SK-N-SH (cell line): ENCODE data around the gene CDH23. TPM values are rescaled to one million over a fixed set of nuclear protein-coding genes. Genes with fewer than 3 reads are reported as not detected.

ENCODE experiments used
- CTCF ChIA-PET: fragments of 300-600, 350-600 bp; formaldehyde crosslinking; extraction: SDS; loops from one replicate; lab custom pipeline; 2021; lab: Yijun Ruan, JAX
- POLR2A ChIA-PET: fragments of 350-600 bp; sonication (Branson Sonifier 250); formaldehyde crosslinking; extraction: SDS; loops from one replicate; lab custom pipeline; 2020; ENCODE audit warnings: antibody characterized with exemption, inconsistent platforms; lab: Yijun Ruan, JAX
- DNase-seq: peaks from one replicate; pipeline ENCODE4 v3.0.0; 2012
- H2AFZ ChIP-seq: fragments of 200-600 bp; sonication (generic); 2 replicates; pipeline ENCODE4 v1.8.1; 2016; ENCODE audit warnings: antibody characterized with exemption, mild to moderate bottlenecking, low read depth
- H3F3A ChIP-seq: fragments of 200-600 bp; sonication (generic); replicated peaks from 2 replicates; pipeline ENCODE3; 2016; ENCODE audit warnings: antibody characterized with exemption, mild to moderate bottlenecking; ENCODE audit not compliant: insufficient read depth
- H3K27ac ChIP-seq, 2 experiments: fragments of 200-500 bp in 1 of 2; fragments of 200-600 bp in 1 of 2; sonication (Bioruptor generic) in 1 of 2; sonication (generic), shearing (Covaris generic) in 1 of 2; 2 replicates each; pipeline versions ENCODE4 v1.5.1 to v1.6.1; 2014 to 2016; ENCODE audit warnings: low read depth in 2 of 2, inconsistent platforms in 1 of 2, low read length in 1 of 2, mild to moderate bottlenecking in 1 of 2, mixed read lengths in 1 of 2
- H3K27me3 ChIP-seq: fragments of 200-600 bp; sonication (generic), shearing (Covaris generic); 2 replicates; pipeline ENCODE4 v1.6.1; 2016; ENCODE audit warnings: mixed run types; ENCODE audit not compliant: insufficient read depth
- H3K36me3 ChIP-seq, 2 experiments: fragments of 200-500 bp in 1 of 2; fragments of 200-600 bp in 1 of 2; sonication (Bioruptor generic) in 1 of 2; sonication (generic) in 1 of 2; replicated peaks in 1 of 2; 2 replicates each; pipeline versions ENCODE3 to v1.5.1; 2014 to 2016; ENCODE audit warnings: low read length in 1 of 2, mild to moderate bottlenecking in 1 of 2; ENCODE audit not compliant: insufficient read depth in 2 of 2, control insufficient read depth in 1 of 2
- H3K4me1 ChIP-seq, 2 experiments: fragments of 200-500 bp in 1 of 2; fragments of 200-600 bp in 1 of 2; sonication (Bioruptor generic) in 1 of 2; sonication (generic), shearing (Covaris generic) in 1 of 2; 2 replicates each; pipeline versions ENCODE4 v1.5.1 to v1.6.1; 2014 to 2016; ENCODE audit warnings: low read depth in 1 of 2, low read length in 1 of 2, mixed run types in 1 of 2; ENCODE audit not compliant: insufficient read depth in 2 of 2, control insufficient read depth in 1 of 2
- H3K4me2 ChIP-seq: fragments of 200-600 bp; sonication (generic), shearing (Covaris generic); 2 replicates; pipeline ENCODE4 v1.6.1; 2017; ENCODE audit warnings: mixed run types
- H3K4me3 ChIP-seq, 2 experiments: fragments of 200-500 bp in 1 of 2; fragments of 200-600 bp in 1 of 2; sonication (Bioruptor generic) in 1 of 2; sonication (generic), shearing (Covaris generic) in 1 of 2; 2 replicates each; pipeline versions ENCODE4 v1.5.1 to v1.8.1; 2014 to 2016; ENCODE audit warnings: low read depth in 2 of 2, inconsistent platforms in 1 of 2, low read length in 1 of 2, mild to moderate bottlenecking in 1 of 2, mixed read lengths in 1 of 2, moderate library complexity in 1 of 2
- H3K79me2 ChIP-seq: fragments of 200-600 bp; sonication (generic); 2 replicates; pipeline ENCODE4 v1.8.1; 2017; ENCODE audit warnings: mild to moderate bottlenecking; ENCODE audit not compliant: insufficient read depth
- H3K9ac ChIP-seq: fragments of 200-600 bp; sonication (generic); 2 replicates; pipeline ENCODE4 v1.6.1; 2017; ENCODE audit warnings: mixed run types
- H3K9me2 ChIP-seq: fragments of 200-600 bp; sonication (generic); 2 replicates; pipeline ENCODE4 v1.6.1; 2017; ENCODE audit warnings: mixed run types
- H3K9me3 ChIP-seq: fragments of 200-600 bp; sonication (generic); 2 replicates; pipeline ENCODE4 v1.6.1; 2017; ENCODE audit warnings: mixed run types, mild to moderate bottlenecking, moderate library complexity
- H4K20me1 ChIP-seq: fragments of 200-600 bp; sonication (generic); 2 replicates; pipeline ENCODE4 v1.6.1; 2017; ENCODE audit warnings: mild to moderate bottlenecking, mixed run types; ENCODE audit not compliant: insufficient read depth
- ELF1 ChIP-seq: IDR thresholded peaks from 2 replicates; pipeline ENCODE4 v1.4.0; 2012
- EZH2phosphoT487 ChIP-seq: fragments of 200-600 bp; sonication (generic); IDR thresholded peaks from 2 replicates; pipeline ENCODE4 v1.6.1; 2017; ENCODE audit warnings: low read depth, mixed run types, mild to moderate bottlenecking, antibody characterized with exemption, moderate library complexity, borderline replicate concordance
- FOSL2 ChIP-seq: IDR thresholded peaks from 2 replicates; pipeline ENCODE4 v1.4.0; 2012; ENCODE audit warnings: low read depth, mild to moderate bottlenecking, moderate library complexity, borderline replicate concordance
- FOXJ3 ChIP-seq: sonication (generic); formaldehyde crosslinking; IDR thresholded peaks from 2 replicates; pipeline ENCODE4 v1.5.1; 2020; ENCODE audit warnings: mild to moderate bottlenecking, missing genetic modification reagents
- FOXM1 ChIP-seq: IDR thresholded peaks from 2 replicates; pipeline ENCODE4 v1.4.0; 2012; ENCODE audit warnings: low read depth, mild to moderate bottlenecking
- GABPA ChIP-seq: IDR thresholded peaks from 2 replicates; pipeline ENCODE4 v1.4.0; 2012; ENCODE audit warnings: low read depth, mild to moderate bottlenecking
- IRF3 ChIP-seq: fragments of 150-350 bp; IDR thresholded peaks from 2 replicates; pipeline ENCODE4 v1.6.1; 2016; ENCODE audit warnings: mild to moderate bottlenecking, low read depth, low read length
- JUND ChIP-seq: IDR thresholded peaks from 2 replicates; pipeline ENCODE4 v1.4.0; 2012
- MEF2A ChIP-seq: IDR thresholded peaks from 2 replicates; pipeline ENCODE4 v1.4.0; 2012; ENCODE audit warnings: low read depth, borderline replicate concordance
- NRF1 ChIP-seq: IDR thresholded peaks from 2 replicates; pipeline ENCODE4 v1.6.1; 2012; ENCODE audit warnings: low read depth, mild to moderate bottlenecking, low read length
- PBX3 ChIP-seq: IDR thresholded peaks from 2 replicates; pipeline ENCODE4; 2012
- POLR2AphosphoS5 ChIP-seq: IDR thresholded peaks from 2 replicates; pipeline ENCODE4 v1.6.1; 2012; ENCODE audit warnings: low read depth, low read length
- RFX5 ChIP-seq: IDR thresholded peaks from 2 replicates; pipeline ENCODE4 v1.6.1; 2012; ENCODE audit warnings: mild to moderate bottlenecking, improper control_type of control experiment, low read length
- RXRA ChIP-seq: IDR thresholded peaks from 2 replicates; pipeline ENCODE4 v1.4.0; 2012; ENCODE audit warnings: low read depth, mild to moderate bottlenecking, borderline replicate concordance
- SIN3A ChIP-seq: IDR thresholded peaks from 2 replicates; pipeline ENCODE4 v1.6.1; 2012; ENCODE audit warnings: low read depth, mild to moderate bottlenecking, low read length, moderate library complexity, borderline replicate concordance
- SMC3 ChIP-seq: IDR thresholded peaks from 2 replicates; pipeline ENCODE4 v1.6.1; 2012; ENCODE audit warnings: low read depth, low read length, improper control_type of control experiment
- USF1 ChIP-seq: IDR thresholded peaks from 2 replicates; pipeline ENCODE4 v1.4.0; 2012; ENCODE audit warnings: low read depth, borderline replicate concordance
- YY1 ChIP-seq: IDR thresholded peaks from 2 replicates; pipeline ENCODE4 v1.4.0; 2012; ENCODE audit warnings: low read depth, mild to moderate bottlenecking
- WGBS: methylation state at CpG from one replicate; pipeline ENCODE4 v1.1.6; 2017; ENCODE audit warnings: low lambda C conversion rate; 5-methylcytosine and 5-hydroxymethylcytosine counted together
- polyA plus RNA-seq, 3 experiments: library from polyadenylated mRNA; depleted of rRNA; stranded (reverse); fragments of >200 nt; gene quantifications; 2 replicates each; pipeline ENCODE4 v1.2.3, GENCODE V29; 2012

The CDH23 gene
- polyA plus RNA-seq, 1 of the 3 experiments (the other 2 are of a cell fraction) = 0.03 TPM

GRCh38 chr10:71489077-71489476 is 92.4 kb downstream of the CDH23 start:
- WGBS = 42% methylated on average over 2 of the region's 2 CpGs
- Histone ChIP-seq H4K20me1 (no peaks in the 10 kb centered on the region), H3K4me3 (no peak overlapping the region), H3K4me2 (no peak overlapping the region), H3K4me1 (no peaks in the 10 kb centered on the region), H3K36me3 (no peaks in the 10 kb centered on the region), H3K9ac (no peak overlapping the region), H3K9me3 (0 out of 2 replicates have a peak, but pooled peaks cover 5% of the 10 kb centered on the region), H2AFZ (no peak overlapping the region), H3K27ac (no peak overlapping the region), H3F3A (no peaks in the 10 kb centered on the region), H3K27me3 (no peaks in the 10 kb centered on the region; the same call in none of the 2 replicates), H3K79me2 (no peaks in the 10 kb centered on the region), H3K9me2 (no peaks in the 10 kb centered on the region)
- no peak for TF ChIP-seq POLR2AphosphoS5
- TF ChIP-seq EZH2phosphoT487 = no peak
- no peak for TF ChIP-seq SMC3
- TF ChIP-seq RFX5 = no peak
- no peak for TF ChIP-seq ELF1
- TF ChIP-seq FOXJ3 (CRISPR knock-in tag) = no peak
- no peak for TF ChIP-seq NRF1
- no peak for TF ChIP-seq FOXM1
- TF ChIP-seq USF1 = no peak
- TF ChIP-seq FOSL2 = no peak
- TF ChIP-seq JUND = no peak
- no peak for TF ChIP-seq YY1
- no peak for TF ChIP-seq SIN3A
- no peak for TF ChIP-seq GABPA
- no peak for TF ChIP-seq MEF2A
- TF ChIP-seq IRF3 = no peak
- ChIA-PET POLR2A (no interaction called here), CTCF (interaction anchor here (5.2 kb wide), 1 partner anchor 81 kb away, joined by 30 read pairs; no protein-coding TSS in a partner anchor)
- DNase-seq = no peak

- H4K20me1 ChIP-seq = no peaks in the 10 kb centered on the region
- ChIA-PET CTCF (interaction anchor here (1.2 to 2.4 kb wide), 4 partner anchors 25 to 109 kb away, joined by 3 to 7 read pairs (median 4); no protein-coding TSS in a partner anchor), POLR2A (interaction anchor here (0.6 kb wide), 1 partner anchor 1047 kb away, joined by 3 read pairs; no protein-coding TSS in a partner anchor)
- no peak overlapping the region for H3K4me2 ChIP-seq
- H3K79me2 ChIP-seq = no peaks in the 10 kb centered on the region
- WGBS = 68% methylated on average over 4 of the region's 6 CpGs
- H3K36me3 ChIP-seq = no peaks in the 10 kb centered on the region
- no peaks in the 10 kb centered on the region; the same call in none of the 2 replicates for H3K27me3 ChIP-seq
- no peak overlapping the region for H3K27ac ChIP-seq
- H3K4me3 ChIP-seq = no peak overlapping the region
- no peak overlapping the region for H3K9ac ChIP-seq
- 0 out of 2 replicates have a peak, but pooled peaks cover 5% of the 10 kb centered on the region for H3K9me3 ChIP-seq
- H2AFZ ChIP-seq = no peak overlapping the region
- H3K4me1 ChIP-seq = peaks cover 0 to 13% of the 10 kb centered on the region in 2 experiments; a peak in 2 of 4 replicates
- no peak for TF ChIP-seq RXRA
- no peak for TF ChIP-seq PBX3
- H3K9me2 ChIP-seq = no peaks in the 10 kb centered on the region
- no peaks in the 10 kb centered on the region for H3F3A ChIP-seq
- no peak for DNase-seq
Observed at GRCh38 chr10:71492872-71493271, 96.2 kb downstream of the CDH23 start.
